Uterus (tissue), 2 donors: ENCODE results near the gene PPFIBP2.

ENCODE experiments used
- CTCF ChIP-seq, 4 experiments: fragments of 200-600 bp in 2 of 4; fragments of 450-650 bp in 2 of 4; sonication (generic) in 2 of 4; IDR thresholded peaks; one replicate each; pipeline ENCODE4 v1.5.1; 2016 to 2019; ENCODE audit warnings: antibody characterized with exemption in 4 of 4, mild to moderate bottlenecking in 2 of 4, moderate library complexity in 1 of 4
- POLR2A ChIP-seq, 2 donors: fragments of 450-650 bp; IDR thresholded peaks; one replicate each; pipeline ENCODE4 v1.6.1; 2016; ENCODE audit warnings: antibody characterized with exemption in 2 of 2, mild to moderate bottlenecking in 1 of 2, moderate library complexity in 1 of 2

- no peak for TF ChIP-seq CTCF (IDR thresholded peaks at IDR 0.05)
- TF ChIP-seq POLR2A (IDR thresholded peaks at IDR 0.05) = no peak
These were observed 27.2 kb downstream of the PPFIBP2 start for GRCh38 chr11:7540830-7541555.
